Parathyroid adenoma (tissue), 2 donors: ENCODE results near the gene DOK6.

Experiments
- H2AFZ ChIP-seq: fragments of 300-600 bp; sonication (generic); one replicate; pipeline ENCODE4 v1.7.0; 2017; ENCODE audit warnings: antibody characterized with exemption, mild to moderate bottlenecking
- H3K27ac ChIP-seq: fragments of 300-600 bp; sonication (generic); one replicate; pipeline ENCODE4 v1.7.0; 2017
- H3K27me3 ChIP-seq: fragments of 300-600 bp; sonication (generic); one replicate; pipeline ENCODE4 v1.7.0; 2017; ENCODE audit warnings: low read length; ENCODE audit not compliant: control insufficient read depth, insufficient read depth
- H3K36me3 ChIP-seq: fragments of 300-600 bp; sonication (generic); one replicate; pipeline ENCODE4 v1.7.0; 2017; ENCODE audit warnings: low read length; ENCODE audit not compliant: control insufficient read depth, insufficient read depth
- H3K4me1 ChIP-seq: fragments of 300-600 bp; sonication (generic); one replicate; pipeline ENCODE4 v1.7.0; 2017; ENCODE audit warnings: control low read depth
- H3K4me2 ChIP-seq: fragments of 300-600 bp; sonication (generic); one replicate; pipeline ENCODE4 v1.7.0; 2017; ENCODE audit warnings: low read length
- H3K4me3 ChIP-seq: fragments of 300-600 bp; sonication (generic); one replicate; pipeline ENCODE4 v1.7.0; 2017; ENCODE audit warnings: low read depth, low read length
- H3K79me2 ChIP-seq: fragments of 300-600 bp; sonication (generic); one replicate; pipeline ENCODE4 v1.7.0; 2017; ENCODE audit warnings: control low read depth
- H3K9ac ChIP-seq: fragments of 300-600 bp; sonication (generic); one replicate; pipeline ENCODE4 v1.7.0; 2017; ENCODE audit warnings: mild to moderate bottlenecking
- H3K9me3 ChIP-seq: fragments of 300-600 bp; sonication (generic); one replicate; pipeline ENCODE4 v1.7.0; 2017; ENCODE audit warnings: low read length; ENCODE audit not compliant: control insufficient read depth
- TF ChIP-seq, protein P1 (sequence below): fragments of 300-600 bp; sonication (generic); IDR thresholded peaks from one replicate; pipeline ENCODE4 v1.7.0; 2017; ENCODE audit warnings: antibody characterized with exemption, mild to moderate bottlenecking
- donor health status: primary hyperparathyroidism.

DOK6 gene

DNA sequence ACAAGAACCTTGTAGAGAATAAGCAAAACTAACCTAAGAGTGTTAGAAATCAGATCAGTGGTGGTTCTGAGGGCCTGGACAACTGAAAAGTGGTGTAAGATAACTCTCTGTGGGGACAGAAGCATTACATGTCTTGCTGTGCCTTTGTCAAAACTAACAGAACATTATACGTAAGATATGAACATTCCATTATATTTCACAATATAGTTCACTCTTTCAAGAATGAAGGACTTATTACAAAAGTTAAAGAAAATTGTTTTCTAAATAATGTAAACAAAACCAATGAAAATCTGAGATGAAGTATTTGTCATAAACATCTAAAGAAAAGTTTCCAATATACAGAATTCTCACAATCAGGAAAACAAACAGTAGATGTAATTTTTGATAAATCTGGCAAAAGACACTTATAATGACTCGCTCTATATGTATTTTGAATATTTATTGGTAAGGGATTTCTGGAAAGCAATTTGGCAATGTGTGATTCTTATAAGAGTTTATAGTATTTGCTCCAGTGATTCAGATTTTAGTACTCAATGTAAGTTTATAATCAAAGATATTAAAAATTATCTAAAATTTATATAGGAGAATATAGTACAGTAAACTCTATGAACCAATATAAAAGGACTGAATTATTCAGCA, 288.6 kb downstream of the DOK6 start:
- Histone ChIP-seq H3K4me3 (no peak overlapping the region), H3K9ac (no peak overlapping the region), H3K4me2 (no peak overlapping the region), H3K27ac (no peak overlapping the region), H3K4me1 (no peaks in the 10 kb centered on the region), H3K9me3 (no peaks in the 10 kb centered on the region), H3K36me3 (no peaks in the 10 kb centered on the region), H2AFZ (no peak overlapping the region), H3K27me3 (no peaks in the 10 kb centered on the region), H3K79me2 (no peaks in the 10 kb centered on the region)
- TF ChIP-seq, protein P1, sequence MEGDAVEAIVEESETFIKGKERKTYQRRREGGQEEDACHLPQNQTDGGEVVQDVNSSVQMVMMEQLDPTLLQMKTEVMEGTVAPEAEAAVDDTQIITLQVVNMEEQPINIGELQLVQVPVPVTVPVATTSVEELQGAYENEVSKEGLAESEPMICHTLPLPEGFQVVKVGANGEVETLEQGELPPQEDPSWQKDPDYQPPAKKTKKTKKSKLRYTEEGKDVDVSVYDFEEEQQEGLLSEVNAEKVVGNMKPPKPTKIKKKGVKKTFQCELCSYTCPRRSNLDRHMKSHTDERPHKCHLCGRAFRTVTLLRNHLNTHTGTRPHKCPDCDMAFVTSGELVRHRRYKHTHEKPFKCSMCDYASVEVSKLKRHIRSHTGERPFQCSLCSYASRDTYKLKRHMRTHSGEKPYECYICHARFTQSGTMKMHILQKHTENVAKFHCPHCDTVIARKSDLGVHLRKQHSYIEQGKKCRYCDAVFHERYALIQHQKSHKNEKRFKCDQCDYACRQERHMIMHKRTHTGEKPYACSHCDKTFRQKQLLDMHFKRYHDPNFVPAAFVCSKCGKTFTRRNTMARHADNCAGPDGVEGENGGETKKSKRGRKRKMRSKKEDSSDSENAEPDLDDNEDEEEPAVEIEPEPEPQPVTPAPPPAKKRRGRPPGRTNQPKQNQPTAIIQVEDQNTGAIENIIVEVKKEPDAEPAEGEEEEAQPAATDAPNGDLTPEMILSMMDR: no peak

DNA sequence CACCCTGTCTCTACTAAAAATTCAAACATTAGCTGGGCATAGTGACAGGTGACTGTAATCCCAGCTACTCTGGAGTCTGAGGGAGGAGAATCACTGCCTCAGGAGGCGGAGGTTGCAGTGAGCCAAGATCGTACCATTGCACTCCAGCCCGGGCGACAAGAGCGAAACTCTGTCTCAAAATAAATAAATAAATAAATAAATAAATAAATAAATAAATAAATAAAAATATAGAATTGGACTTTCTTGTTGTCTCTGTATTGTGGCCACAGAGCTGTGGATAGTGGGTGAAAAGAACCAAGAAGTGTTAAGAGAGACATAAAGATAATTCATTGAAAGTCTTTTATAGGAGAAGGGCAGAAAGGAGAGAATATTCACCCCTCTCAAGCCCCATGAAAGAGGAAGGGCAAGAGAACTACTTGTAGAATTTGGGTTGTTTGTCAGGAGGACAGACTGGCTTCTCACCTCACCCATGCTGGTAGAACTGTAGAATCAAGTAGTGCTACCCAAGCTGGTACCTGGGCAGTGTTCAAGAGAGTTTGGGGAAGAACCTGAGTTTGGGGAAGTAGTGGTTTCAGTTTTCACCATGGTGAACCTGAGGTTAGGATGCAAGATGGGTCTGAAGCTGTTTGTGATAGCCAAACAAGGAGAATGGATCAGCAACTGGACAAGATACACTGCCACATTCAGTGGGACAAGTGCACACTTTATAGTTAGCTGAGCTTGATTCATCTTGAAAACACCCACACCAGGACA, 290.5 kb downstream of the DOK6 start:
- Histone ChIP-seq H3K36me3 (no peaks in the 10 kb centered on the region), H3K4me2 (no peak overlapping the region), H3K9ac (no peak overlapping the region), H3K4me1 (no peaks in the 10 kb centered on the region), H3K9me3 (no peaks in the 10 kb centered on the region), H2AFZ (no peak overlapping the region), H3K4me3 (no peak overlapping the region), H3K79me2 (no peaks in the 10 kb centered on the region), H3K27ac (no peak overlapping the region), H3K27me3 (no peaks in the 10 kb centered on the region)
- TF ChIP-seq, protein P1: no peak

DNA sequence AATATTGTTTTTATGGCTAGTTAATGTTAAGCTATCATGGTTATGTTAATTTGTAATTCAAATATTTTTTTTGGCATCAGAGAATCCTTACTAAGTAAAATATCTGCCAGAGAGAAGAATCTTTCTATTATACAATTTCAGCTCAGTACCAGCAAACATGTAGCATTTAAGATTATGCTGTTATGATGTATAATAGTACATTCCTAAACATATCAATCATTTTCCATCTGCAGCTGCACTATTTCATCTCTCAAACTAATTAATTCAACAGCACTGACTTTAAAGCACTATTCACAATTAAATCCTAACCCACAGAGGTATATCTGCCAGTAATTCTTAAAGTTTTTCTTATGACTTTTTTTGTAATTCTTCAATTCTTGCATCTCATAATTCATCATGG, 296.4 kb downstream of the DOK6 start:
- H2AFZ ChIP-seq: no peak overlapping the region
- TF ChIP-seq, protein P1: no peak
- H3K9me3 ChIP-seq: no peaks in the 10 kb centered on the region
- H3K27ac ChIP-seq: no peak overlapping the region
- H3K4me3 ChIP-seq: no peak overlapping the region
- H3K27me3 ChIP-seq: no peaks in the 10 kb centered on the region
- no peaks in the 10 kb centered on the region for H3K36me3 ChIP-seq
- no peak overlapping the region for H3K9ac ChIP-seq
- no peaks in the 10 kb centered on the region for H3K4me1 ChIP-seq
- H3K79me2 ChIP-seq: no peaks in the 10 kb centered on the region
- H3K4me2 ChIP-seq: no peak overlapping the region

DNA sequence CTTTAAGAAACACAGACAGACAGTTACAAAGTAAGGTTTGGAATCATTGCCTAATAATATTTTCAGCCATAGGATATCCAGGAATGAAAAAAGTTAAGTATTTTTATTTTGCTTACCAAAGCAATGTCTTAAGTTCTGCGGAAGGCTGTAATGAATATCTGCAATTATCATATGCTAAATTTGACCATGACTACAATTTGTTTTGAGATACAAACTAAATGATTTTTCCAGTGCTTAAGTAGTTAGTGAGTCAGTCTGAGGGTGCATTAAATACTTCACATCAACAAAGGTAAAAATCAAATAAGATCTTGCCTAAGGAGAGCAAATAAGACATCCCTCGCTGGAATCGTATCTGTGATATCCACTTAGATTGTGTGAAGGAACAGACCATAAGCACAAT, 297.0 kb downstream of the DOK6 start:
- TF ChIP-seq, protein P1: no peak
- Histone ChIP-seq H3K9me3 (no peaks in the 10 kb centered on the region), H3K79me2 (no peaks in the 10 kb centered on the region)

DNA sequence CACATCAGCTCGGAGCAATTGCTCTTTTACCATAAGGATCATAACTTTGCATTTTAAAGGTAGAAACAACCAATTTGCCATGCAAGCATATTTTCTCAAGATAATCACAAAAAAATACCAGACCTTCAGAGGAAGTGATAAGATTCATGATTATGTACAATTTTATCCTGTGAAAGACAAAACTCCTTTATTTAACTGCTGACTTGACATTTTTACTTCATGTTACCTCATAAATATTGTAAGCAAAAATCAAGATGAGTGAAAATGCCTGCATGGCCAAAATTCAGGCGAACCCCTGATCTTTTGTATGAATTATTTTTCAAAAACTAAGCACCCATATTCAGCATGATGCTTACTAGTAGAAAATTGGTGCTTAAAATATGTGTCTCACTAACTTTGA, 300.6 kb downstream of the DOK6 start:
- H2AFZ ChIP-seq: no peak overlapping the region
- no peak overlapping the region for H3K27ac ChIP-seq
- H3K4me3 ChIP-seq: no peak overlapping the region

More for the DNA sequence above, 297.0 kb downstream of the DOK6 start:
- Histone ChIP-seq H2AFZ (no peak overlapping the region), H3K9ac (no peak overlapping the region), H3K27me3 (no peaks in the 10 kb centered on the region), H3K36me3 (no peaks in the 10 kb centered on the region), H3K4me2 (no peak overlapping the region), H3K27ac (no peak overlapping the region), H3K4me1 (no peaks in the 10 kb centered on the region), H3K4me3 (no peak overlapping the region)

More for the DNA sequence above, 300.6 kb downstream of the DOK6 start:
- no peaks in the 10 kb centered on the region for H3K9me3 ChIP-seq
- no peaks in the 10 kb centered on the region for H3K36me3 ChIP-seq
- H3K9ac ChIP-seq: no peak overlapping the region
- no peaks in the 10 kb centered on the region for H3K79me2 ChIP-seq
- H3K4me2 ChIP-seq: no peak overlapping the region
- H3K4me1 ChIP-seq: no peaks in the 10 kb centered on the region
- H3K27me3 ChIP-seq: no peaks in the 10 kb centered on the region
- TF ChIP-seq, protein P1: no peak
